ENCODE data around the gene HOOK1. TPM values are rescaled to one million over a fixed set of nuclear protein-coding genes. Genes with fewer than 3 reads are reported as not detected.

Gene HOOK1
- total RNA-seq, 1 experiment from 2014 or later: 42.0 TPM

DNA sequence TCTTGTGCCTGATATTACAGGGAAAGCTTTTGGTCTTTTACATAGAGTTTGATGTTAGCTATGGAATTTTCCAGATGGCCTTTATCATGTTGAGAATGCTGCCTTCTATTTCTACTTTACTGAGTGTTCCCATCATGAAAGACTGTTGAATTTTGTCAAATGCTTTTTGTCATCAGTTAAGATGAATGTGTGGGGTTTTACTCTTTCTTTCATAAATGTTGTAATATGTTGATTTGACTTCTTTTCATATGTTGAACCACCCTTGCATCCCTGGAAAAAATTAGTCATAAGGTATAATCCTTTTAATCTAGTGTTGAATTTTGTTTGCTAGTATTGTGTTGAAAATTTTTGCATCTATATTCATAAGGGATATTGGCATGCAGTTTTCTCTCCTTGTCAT, 16.1 kb upstream of the HOOK1 start:
- Histone ChIP-seq H2BK20ac (ENCODE audit: low read depth, low read length, poor library complexity, severe bottlenecking) (no peak overlapping the region), H2AK5ac (ENCODE audit: insufficient read length, low read length) (no peak overlapping the region), H4K8ac (replicated peaks; ENCODE audit: insufficient read length, low read depth, low read length) (no peak overlapping the region), H3K79me1 (ENCODE audit: insufficient read depth, low read depth, low read length, poor library complexity, severe bottlenecking) (no peaks in the 10 kb centered on the region), H4K91ac (ENCODE audit: insufficient read length, low read depth, low read length) (no peak overlapping the region), H3K4ac (ENCODE audit: low read depth, low read length) (no peak overlapping the region), H3K18ac (ENCODE audit: insufficient read length, low read depth, low read length) (no peak overlapping the region), H2BK12ac (ENCODE audit: insufficient read length, low read depth, low read length) (no peak overlapping the region), H3K27ac (ENCODE audit: insufficient read length, low read depth, low read length) (no peak overlapping the region), H3K9me3 (ENCODE audit: control insufficient read depth, low read depth, low read length) (no peaks in the 10 kb centered on the region), H3K56ac (ENCODE audit: insufficient read length, low read depth, low read length) (no peak overlapping the region), H4K5ac (ENCODE audit: insufficient read length, low read depth, low read length) (no peak overlapping the region), H3K4me2 (ENCODE audit: insufficient read depth, insufficient read length, low read length) (no peak overlapping the region), H3K27me3 (ENCODE audit: insufficient read depth, low read length) (no peaks in the 10 kb centered on the region), H3K4me1 (ENCODE audit: insufficient read depth, low read length) (no peaks in the 10 kb centered on the region), H3K9ac (ENCODE audit: extremely low read depth, insufficient read length, low read length) (no peak overlapping the region), H4K20me1 (ENCODE audit: control insufficient read depth, insufficient read depth, insufficient read length) (no peaks in the 10 kb centered on the region), H3K14ac (ENCODE audit: insufficient read depth, low read length) (no peak overlapping the region), H2BK120ac (ENCODE audit: low read depth, low read length, poor library complexity, severe bottlenecking) (no peak overlapping the region), H2BK5ac (ENCODE audit: insufficient read length, low read length) (no peak overlapping the region), H3K23me2 (ENCODE audit: insufficient read length, low read depth, low read length, poor library complexity, severe bottlenecking) (no peaks in the 10 kb centered on the region), H3K23ac (ENCODE audit: insufficient read length, low read depth, low read length) (no peak overlapping the region), H3T11ph (ENCODE audit: low read length) (no peak overlapping the region), H3K79me2 (ENCODE audit: insufficient read depth, low read length) (no peaks in the 10 kb centered on the region), H2AFZ (ENCODE audit: low read length) (no peak overlapping the region), H2BK15ac (ENCODE audit: low read depth, low read length) (no peak overlapping the region)
- no peak for DNase-seq
- no peak for TF ChIP-seq CTCF (conservative IDR thresholded peaks at IDR 0.05)
- H3K27ac Mint-ChIP-seq: no peak overlapping the region
- H3K4me3 Mint-ChIP-seq: no peak overlapping the region
- no peaks in the 10 kb centered on the region; a peak in 1 of 7 replicates for H3K36me3 Mint-ChIP-seq (ENCODE audit: insufficient read depth in 1 of 3, low read depth in 3 of 3)
- H3K9me3 Mint-ChIP-seq: no peaks in the 10 kb centered on the region; a peak in 1 of 5 replicates
- peaks cover 4% of the 10 kb centered on the region for H3K27me3 Mint-ChIP-seq (ENCODE audit: low read depth)
- H3K4me1 Mint-ChIP-seq: no peaks in the 10 kb centered on the region

All from H9 (cell line).